NCI-H774 (cell line): Measurements from ENCODE around the gene APOBEC3C.
"Not testable (repeated sequence)": the region's sequence is repeated elsewhere in the genome, so short reads cannot be mapped to it uniquely, and the experiment has no call there.

Experiments used
- DNase-seq: peaks from one replicate; lab custom pipeline; 2025; lab: John Stamatoyannopoulos, UW

Gene APOBEC3C

GRCh38 chr22:39013942-39014722 is at the start of gene APOBEC3C:
Gene APOBEC3C, plus strand, starts transcription at chr22:39014257. Its CDS starts 106 bp downstream, at chr22:39014363.
- DNase-seq: no peak

GRCh38 chr22:38964306-38964705 is 49.8 kb upstream of the APOBEC3C start:
- no peak for DNase-seq

GRCh38 chr22:38964989-38965388 is 49.1 kb upstream of the APOBEC3C start:
- DNase-seq: no peak

- no peak for DNase-seq
Observed at GRCh38 chr22:38965614-38966379, 48.3 kb upstream of the APOBEC3C start.

- DNase-seq: no peak
Observed at GRCh38 chr22:38966380-38966702, 47.7 kb upstream of the APOBEC3C start.

GRCh38 chr22:38966942-38967341 is 47.1 kb upstream of the APOBEC3C start:
- no peak for DNase-seq

GRCh38 chr22:38967451-38968450 is 46.3 kb upstream of the APOBEC3C start:
- DNase-seq: no peak

GRCh38 chr22:38968801-38969200 is 45.3 kb upstream of the APOBEC3C start:
- DNase-seq: no peak

GRCh38 chr22:38970551-38970950 is 43.5 kb upstream of the APOBEC3C start:
- DNase-seq: no peak

- no peak for DNase-seq
Observed at GRCh38 chr22:38971202-38971601, 42.9 kb upstream of the APOBEC3C start.

GRCh38 chr22:38971791-38972190 is 42.3 kb upstream of the APOBEC3C start:
- no peak for DNase-seq

GRCh38 chr22:38972558-38972957 is 41.5 kb upstream of the APOBEC3C start:
- no peak for DNase-seq

GRCh38 chr22:38973289-38974169 is 40.5 kb upstream of the APOBEC3C start:
- DNase-seq: no peak

GRCh38 chr22:38974170-38974825 is 39.8 kb upstream of the APOBEC3C start:
- DNase-seq: no peak

GRCh38 chr22:38974826-38975175 is 39.3 kb upstream of the APOBEC3C start:
- no peak for DNase-seq

GRCh38 chr22:38977289-38977688 is 36.8 kb upstream of the APOBEC3C start:
- not testable (repeated sequence) for DNase-seq

- not testable (repeated sequence) for DNase-seq
Observed at GRCh38 chr22:38980587-38980986, 33.5 kb upstream of the APOBEC3C start.

GRCh38 chr22:38981005-38981991 is 32.8 kb upstream of the APOBEC3C start:
- no peak for DNase-seq
